Endothelial cell (in vitro differentiated cells): ENCODE measurements around the gene THSD4. TPM values are rescaled to one million over a fixed set of nuclear protein-coding genes. Genes with fewer than 3 reads are reported as not detected.

Source experiments
- DNase-seq: peaks from one replicate; pipeline ENCODE4 v3.0.0; 2021; ENCODE audit warnings: low spot score
- H3K27ac Mint-ChIP-seq: one replicate; pipeline ENCODE4 v1.8.0; 2021; ENCODE audit warnings: mixed read lengths, inconsistent platforms; ENCODE audit not compliant: unreplicated experiment
- H3K27me3 Mint-ChIP-seq: one replicate; pipeline ENCODE4 v1.8.0; 2021; ENCODE audit warnings: mild to moderate bottlenecking, moderate library complexity, mixed read lengths, inconsistent platforms; ENCODE audit not compliant: unreplicated experiment
- H3K36me3 Mint-ChIP-seq: one replicate; pipeline ENCODE4 v1.8.0; 2021; ENCODE audit warnings: mild to moderate bottlenecking, low read depth, mixed read lengths, inconsistent platforms; ENCODE audit not compliant: unreplicated experiment
- H3K4me1 Mint-ChIP-seq: one replicate; pipeline ENCODE4 v1.8.0; 2021; ENCODE audit warnings: mild to moderate bottlenecking, mixed read lengths, inconsistent platforms; ENCODE audit not compliant: unreplicated experiment
- H3K4me3 Mint-ChIP-seq: one replicate; pipeline ENCODE4 v1.8.0; 2021; ENCODE audit warnings: mild to moderate bottlenecking, mixed read lengths, inconsistent platforms; ENCODE audit not compliant: unreplicated experiment
- H3K9me3 Mint-ChIP-seq: one replicate; pipeline ENCODE4 v1.8.0; 2021; ENCODE audit warnings: mixed read lengths, inconsistent platforms; ENCODE audit not compliant: unreplicated experiment
- CTCF ChIP-seq: fragments of 200-600 bp; sonication (generic); IDR thresholded peaks from one replicate; pipeline ENCODE4 v1.5.0; 2021; ENCODE audit warnings: antibody characterized with exemption; ENCODE audit not compliant: unreplicated experiment
- total RNA-seq: library from RNA; stranded (reverse); fragmentation: NEBNext Ultra II Directional; extraction: Animal tissue kit (Norgen Biotek cat#: 25700); gene quantifications from one replicate; pipeline ENCODE4 v1.2.1, GENCODE V29; 2021; ENCODE audit not compliant: unreplicated experiment

The THSD4 gene
- total RNA-seq, 1 donor from 2014 or later = 0.92 TPM

GRCh38 chr15:71674354-71674753 is 559.1 kb downstream of the THSD4 start:
- no peak overlapping the region for H3K4me3 Mint-ChIP-seq

GRCh38 chr15:71677352-71677751 is 562.1 kb downstream of the THSD4 start:
- DNase-seq = no peak
- no peaks in the 10 kb centered on the region for H3K9me3 Mint-ChIP-seq
- no peaks in the 10 kb centered on the region for H3K27me3 Mint-ChIP-seq
- H3K4me3 Mint-ChIP-seq = no peak overlapping the region
- H3K4me1 Mint-ChIP-seq = peaks cover 37% of the 10 kb centered on the region
- H3K27ac Mint-ChIP-seq = no peak overlapping the region
- no peaks in the 10 kb centered on the region for H3K36me3 Mint-ChIP-seq
- no peak for TF ChIP-seq CTCF

More at GRCh38 chr15:71674354-71674753, 559.1 kb downstream of the THSD4 start:
- H3K4me1 Mint-ChIP-seq = peaks cover 26% of the 10 kb centered on the region
- no peak for TF ChIP-seq CTCF
- no peak overlapping the region for H3K27ac Mint-ChIP-seq
- no peaks in the 10 kb centered on the region for H3K36me3 Mint-ChIP-seq
- no peaks in the 10 kb centered on the region for H3K9me3 Mint-ChIP-seq
- H3K27me3 Mint-ChIP-seq = no peaks in the 10 kb centered on the region
- DNase-seq = no peak

GRCh38 chr15:71677766-71678165 is 562.5 kb downstream of the THSD4 start:
- H3K4me1 Mint-ChIP-seq = peaks cover 37% of the 10 kb centered on the region
- no peaks in the 10 kb centered on the region for H3K27me3 Mint-ChIP-seq
- no peak overlapping the region for H3K27ac Mint-ChIP-seq
- H3K36me3 Mint-ChIP-seq = no peaks in the 10 kb centered on the region
- no peak overlapping the region for H3K4me3 Mint-ChIP-seq
- H3K9me3 Mint-ChIP-seq = no peaks in the 10 kb centered on the region
- no peak for DNase-seq
- TF ChIP-seq CTCF = no peak

- Mint-ChIP-seq H3K27ac (no peak overlapping the region), H3K4me3 (no peak overlapping the region), H3K27me3 (no peaks in the 10 kb centered on the region), H3K9me3 (no peaks in the 10 kb centered on the region), H3K36me3 (no peaks in the 10 kb centered on the region), H3K4me1 (peaks cover 37% of the 10 kb centered on the region)
- no peak for TF ChIP-seq CTCF
- DNase-seq = no peak
Measured at GRCh38 chr15:71678191-71678590, 562.9 kb downstream of the THSD4 start.

- Mint-ChIP-seq H3K36me3 (no peaks in the 10 kb centered on the region), H3K4me3 (no peak overlapping the region), H3K4me1 (peaks cover 37% of the 10 kb centered on the region), H3K27me3 (no peaks in the 10 kb centered on the region), H3K27ac (no peak overlapping the region), H3K9me3 (no peaks in the 10 kb centered on the region)
- no peak for TF ChIP-seq CTCF
- DNase-seq = no peak
Measured at GRCh38 chr15:71678605-71679004, 563.3 kb downstream of the THSD4 start.
